Measurements from ENCODE around the gene TNK2.

Gene TNK2

DNA sequence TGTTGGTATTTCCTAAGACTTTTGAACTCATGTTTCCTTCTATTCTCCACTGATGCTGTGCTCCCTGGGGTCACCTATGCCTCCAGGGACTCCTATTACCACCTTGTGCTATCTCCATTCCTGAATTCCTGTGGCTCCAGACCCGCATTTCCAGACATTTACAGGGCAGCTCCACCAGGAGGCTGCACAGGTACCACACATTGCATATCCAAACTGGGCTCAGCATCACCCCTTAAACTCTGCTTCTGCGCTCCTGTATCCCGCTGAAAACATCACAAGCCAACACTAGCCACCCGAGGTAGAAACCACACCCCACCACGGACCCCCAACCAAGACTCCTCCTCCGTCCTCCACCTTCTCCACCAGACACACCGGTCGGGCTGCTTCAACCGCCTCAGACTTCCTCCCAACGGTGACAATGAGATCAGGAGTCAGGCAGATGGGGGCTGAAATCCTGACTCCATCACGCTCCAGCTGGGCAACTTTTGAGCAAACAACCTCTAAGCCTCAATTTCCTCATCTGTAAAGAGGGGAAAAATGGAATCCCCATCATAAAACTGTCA lies 10.4 kb downstream of the TNK2 start:
- no peak for DNase-seq

DNA sequence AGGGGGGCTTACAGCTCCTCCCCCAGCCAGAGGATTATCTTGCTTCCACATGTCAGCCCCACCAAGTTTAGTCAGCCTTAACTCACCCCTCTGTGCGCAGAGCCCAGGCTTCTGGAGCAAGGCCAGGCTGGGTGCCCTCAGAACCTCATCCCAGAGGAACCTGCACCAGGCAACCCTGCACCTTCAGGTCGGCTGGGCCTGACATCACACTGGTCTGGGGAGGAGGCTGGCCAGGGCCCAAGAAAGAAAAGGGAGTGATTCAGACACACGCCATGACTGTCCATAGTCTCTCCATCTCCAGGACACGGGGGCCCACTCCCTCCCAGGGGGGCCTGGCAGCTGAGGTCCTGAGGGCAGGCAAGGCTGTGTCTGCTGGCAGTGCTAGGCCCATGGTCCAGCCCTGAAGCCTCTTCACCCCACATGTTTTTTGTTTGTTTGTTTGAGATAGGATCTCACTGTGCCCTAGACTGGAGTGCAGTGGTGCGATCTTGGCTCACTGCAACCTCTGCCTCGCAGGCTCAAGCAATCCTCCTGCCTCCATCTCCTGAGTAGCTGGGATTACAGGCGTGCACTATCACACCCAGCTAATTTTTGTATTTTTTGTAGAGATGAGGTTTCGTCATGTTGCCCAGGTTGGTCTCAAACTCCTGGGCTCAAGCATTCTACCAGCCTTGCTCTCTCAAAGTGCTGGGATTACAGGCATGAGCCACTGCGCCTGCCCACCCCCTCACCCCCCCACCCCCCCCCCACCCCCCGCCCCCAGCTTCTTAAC lies 11.1 kb downstream of the TNK2 start:
- DNase-seq, result peak; percentile 82

DNA sequence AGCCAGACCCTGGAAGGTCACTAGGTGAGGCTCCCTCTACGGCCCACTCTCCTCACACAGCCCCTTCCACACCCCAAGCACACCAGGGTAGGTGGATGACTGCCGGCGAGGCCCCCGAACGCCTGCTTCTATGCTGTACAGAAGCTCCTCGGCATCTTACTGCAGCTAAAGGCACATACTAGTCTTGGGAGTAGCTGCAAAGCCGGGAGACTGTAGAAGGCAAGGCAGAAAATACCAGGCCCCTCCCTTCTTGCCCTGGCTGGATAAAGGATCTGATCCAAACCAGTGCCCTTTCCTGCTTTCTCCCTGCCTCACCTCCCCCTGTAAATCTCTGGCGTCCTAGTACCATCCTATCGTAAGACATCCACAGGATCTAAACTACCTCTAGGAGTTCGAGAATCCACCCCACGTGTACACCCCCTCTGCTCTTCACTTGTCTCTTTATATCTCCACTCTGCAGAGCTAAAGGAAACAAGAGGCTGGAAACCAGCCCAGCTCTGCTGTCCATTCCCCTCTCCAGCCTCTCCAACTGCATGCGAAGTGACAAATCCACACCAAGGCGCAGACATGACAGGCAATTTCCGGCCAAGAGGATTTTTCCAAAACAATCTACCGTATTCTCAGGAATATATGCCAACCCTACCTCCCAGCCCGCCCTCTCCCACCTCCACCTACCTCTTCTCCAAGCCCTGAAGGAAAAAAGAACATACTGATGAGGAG lies 11.8 kb downstream of the TNK2 start:
- peak; percentile 83 for DNase-seq

DNA sequence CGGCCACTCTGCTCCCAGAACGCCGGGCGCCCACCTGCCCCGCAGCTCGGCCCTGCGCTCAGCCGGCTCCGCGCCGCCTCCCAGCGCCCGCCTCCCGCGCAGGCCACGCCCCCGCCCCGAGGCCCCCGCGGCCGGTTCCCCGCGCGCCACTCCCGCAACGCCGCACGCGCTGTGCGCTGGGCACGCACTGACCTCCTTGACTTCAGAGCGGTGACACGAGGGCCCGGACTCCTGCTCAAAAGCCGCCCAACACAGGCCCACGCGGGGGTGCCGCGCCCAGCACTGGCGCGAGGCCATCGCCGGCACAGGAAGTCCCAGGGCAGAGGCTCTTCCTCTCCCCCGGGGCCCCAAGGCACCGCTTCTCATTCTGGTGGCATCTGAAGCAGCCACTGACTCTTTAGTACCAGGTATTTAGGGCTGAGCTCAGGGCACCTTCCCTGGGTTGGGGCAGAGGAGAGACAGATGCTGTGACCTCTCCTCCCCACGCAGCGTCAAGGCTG lies 12.4 kb downstream of the TNK2 start:
- DNase-seq, result peak; percentile 66

DNA sequence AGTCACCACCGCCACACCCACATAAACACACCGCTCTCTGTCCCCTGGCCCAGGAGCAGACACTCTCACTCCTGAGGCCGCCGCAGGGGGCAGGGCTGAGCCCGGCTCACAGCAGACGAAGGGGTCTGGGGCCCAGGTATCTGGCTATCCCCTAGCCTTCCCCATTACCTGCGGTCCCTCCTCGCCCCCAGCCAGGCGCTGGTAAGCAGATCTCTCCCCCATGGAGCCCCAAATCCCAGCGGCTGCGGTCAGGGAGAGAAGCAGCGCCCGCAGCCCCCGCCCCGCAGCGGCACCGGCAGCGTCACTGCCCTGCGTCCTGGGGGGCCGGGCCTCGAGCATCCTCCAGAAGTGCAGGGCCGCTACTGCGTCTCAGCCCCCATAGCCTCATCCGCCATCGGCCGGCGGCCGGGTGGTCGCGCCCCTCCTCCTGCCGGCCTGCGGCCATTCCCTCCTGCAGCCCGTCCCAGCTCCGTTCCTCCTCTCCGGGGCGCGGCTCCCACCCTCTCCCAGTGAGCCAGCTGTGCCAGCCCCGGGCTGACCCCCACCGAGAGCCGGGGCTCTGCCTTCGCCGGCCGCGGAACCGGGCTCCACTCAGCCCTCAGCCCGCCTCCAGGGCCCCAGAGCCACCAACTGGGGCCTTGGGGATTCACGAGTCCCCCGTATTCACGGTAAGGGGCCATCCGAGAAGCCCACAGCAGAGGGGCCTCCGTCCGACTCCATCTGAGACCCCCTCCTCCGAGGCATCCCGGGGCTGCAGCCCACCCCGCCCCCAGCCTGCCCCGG lies 13.1 kb downstream of the TNK2 start:
- DNase-seq, result peak; percentile 61

DNA sequence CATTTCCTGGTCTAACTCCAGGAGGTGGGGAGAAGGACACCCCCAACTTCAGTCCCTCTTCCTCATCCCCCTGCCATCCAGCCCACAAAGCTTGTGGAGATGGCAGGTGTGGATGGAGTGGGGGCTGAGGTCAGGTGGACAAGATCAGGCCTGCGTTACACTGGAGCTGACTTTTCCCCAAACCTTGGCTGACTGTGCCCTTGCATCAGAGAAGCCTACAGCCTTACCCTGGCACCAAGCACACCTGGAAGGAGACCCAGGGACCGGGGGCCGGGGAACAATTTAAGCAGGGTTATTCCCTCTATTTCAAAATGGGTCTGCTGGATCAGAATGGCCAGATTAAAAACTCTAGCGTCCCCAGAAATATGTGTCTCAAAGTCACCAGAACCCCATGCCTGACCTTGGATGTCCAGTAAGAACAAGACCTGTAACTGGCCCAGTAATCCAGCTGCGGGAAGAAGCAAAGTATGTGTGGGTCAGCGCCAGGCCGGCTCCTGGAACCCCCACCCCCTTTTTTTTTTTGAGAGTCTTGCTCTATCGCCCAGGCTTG lies 14.4 kb downstream of the TNK2 start:
- DNase-seq, result no peak

- DNase-seq, result no peak
Measured at GRCh38 chr3:195893516-195893915, 14.8 kb downstream of the TNK2 start.

GRCh38 chr3:195893044-195893395 lies 15.3 kb downstream of the TNK2 start:
- DNase-seq, result no peak

- DNase-seq, result peak; percentile 48
Measured at GRCh38 chr3:195892105-195893043, 16.0 kb downstream of the TNK2 start.

DNA sequence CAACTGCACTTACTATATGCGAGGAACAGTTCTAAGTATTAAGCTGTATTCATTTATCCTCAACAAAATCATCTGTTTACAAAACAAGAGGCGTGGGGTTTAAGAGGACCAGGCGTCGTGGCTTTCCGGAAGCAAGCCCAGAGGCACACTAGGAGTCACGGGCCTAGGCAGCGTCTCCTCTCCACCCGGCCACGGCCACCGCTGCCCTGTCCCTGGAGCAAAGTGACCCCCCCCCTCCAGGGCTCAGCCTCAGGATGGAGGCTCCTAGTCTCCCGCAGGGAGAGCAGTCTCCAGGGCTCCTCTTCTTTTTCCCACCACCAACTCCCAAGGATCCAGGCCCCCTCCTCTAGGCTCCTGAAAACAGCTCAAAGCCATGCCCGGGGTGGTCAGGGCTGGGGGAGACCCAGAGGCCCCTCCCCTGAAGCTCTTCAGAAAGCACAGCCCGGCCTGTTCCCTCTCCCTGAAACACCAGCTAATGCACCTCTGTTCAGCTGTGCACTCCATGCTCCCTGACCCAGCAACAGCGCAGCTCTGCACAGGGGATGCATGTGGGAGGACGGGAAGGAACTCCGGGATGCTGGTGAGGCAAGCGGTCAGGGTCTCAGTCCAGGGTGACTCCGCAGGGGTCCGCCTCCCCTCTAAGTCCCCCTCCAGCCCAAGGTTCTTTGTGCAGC lies 16.8 kb downstream of the TNK2 start:
- no peak for DNase-seq

DNA sequence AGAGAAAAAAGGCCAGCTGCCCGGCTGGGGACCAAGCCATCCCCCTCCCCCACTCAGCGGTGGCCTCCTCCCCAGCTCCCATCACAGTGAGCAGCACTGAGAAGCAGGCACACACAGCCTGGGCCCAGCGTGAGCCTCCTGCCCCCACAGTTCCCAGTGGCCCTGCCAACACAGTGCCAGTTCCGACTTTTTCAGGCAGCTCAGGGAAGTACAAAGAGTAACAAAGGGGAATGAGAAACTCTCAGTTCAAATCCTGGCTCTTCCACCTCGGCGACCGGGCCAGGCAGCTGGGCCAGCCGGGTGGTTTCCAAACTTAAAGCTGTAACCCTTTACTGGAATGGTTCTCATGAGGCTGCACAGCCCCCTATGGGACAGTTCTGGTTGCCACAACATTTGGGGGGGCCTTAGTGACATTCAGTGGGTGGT lies 18.5 kb downstream of the TNK2 start:
- DNase-seq, result no peak

- DNase-seq, result no peak
Measured at GRCh38 chr3:195888981-195889869, 19.1 kb downstream of the TNK2 start.

- no peak for DNase-seq
Measured at GRCh38 chr3:195888311-195888761, 20.0 kb downstream of the TNK2 start.

DNA sequence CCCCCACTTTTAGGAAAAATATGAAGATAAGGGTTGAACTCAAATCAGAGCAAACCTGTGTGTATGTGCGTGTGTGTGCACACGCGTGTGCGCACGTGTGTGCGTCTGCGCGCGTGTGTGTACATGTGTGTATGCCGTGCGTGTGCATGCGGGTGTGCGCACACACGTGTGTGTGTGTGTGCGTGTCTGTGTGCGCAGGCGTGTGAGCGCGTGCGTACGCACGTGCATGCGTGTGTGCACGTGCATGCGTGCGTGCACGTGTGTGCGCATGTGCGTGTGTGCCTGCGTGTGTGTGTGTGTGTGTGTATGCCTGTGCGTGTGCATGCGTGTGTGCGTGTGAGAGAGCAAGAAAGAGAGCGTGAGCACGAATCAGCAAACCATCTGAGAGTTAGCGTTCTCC lies 20.7 kb downstream of the TNK2 start:
- no peak for DNase-seq

DNA sequence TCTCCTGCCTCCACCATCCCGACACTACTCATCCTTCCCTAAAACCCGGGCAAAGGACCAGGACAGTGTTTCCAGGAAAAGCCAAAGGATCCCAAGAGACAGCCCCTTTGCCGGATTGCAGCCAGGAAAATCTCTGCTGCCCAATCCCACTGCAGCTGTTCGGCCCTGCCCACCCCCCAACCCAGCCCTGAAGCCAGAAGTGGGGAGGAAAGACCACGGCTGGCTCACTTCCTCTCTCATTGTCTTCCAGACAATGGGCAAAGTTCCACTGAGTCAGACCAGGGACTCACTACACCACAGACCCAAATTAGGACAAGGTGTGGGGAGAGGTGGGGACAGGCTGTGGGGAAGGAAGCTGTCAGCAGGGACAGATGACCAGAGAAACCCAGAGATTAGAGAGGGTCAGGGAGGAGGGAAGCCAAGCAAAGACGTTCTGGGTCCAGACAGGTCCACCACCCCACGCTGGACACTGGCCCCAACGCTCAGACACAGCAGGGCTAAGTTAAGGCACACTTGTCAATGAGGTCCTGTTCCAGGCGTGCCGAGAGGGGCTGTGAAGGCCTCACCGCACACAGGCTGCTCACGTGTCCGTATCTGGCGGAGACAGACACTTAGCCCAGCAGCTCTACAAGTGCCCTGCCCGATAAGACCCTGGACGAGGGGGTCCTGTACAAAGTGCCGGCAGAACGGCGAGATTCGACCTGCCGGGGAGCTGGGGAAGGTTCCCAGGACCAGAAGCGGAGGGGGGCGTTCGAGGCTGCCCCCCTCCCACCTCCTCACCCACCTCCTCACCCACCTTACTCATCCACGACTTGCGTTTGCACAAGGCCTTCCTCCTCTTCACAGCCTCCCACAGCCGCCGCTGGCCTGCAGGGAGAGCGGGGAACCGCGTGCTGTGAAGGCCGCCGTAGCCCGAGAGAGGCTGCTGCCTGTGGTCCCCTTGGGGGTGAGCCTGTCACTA lies 21.9 kb downstream of the TNK2 start:
- no peak for DNase-seq

- no peak for DNase-seq
Measured at GRCh38 chr3:195885036-195885891, 23.1 kb downstream of the TNK2 start.

GRCh38 chr3:195884691-195885035 lies 23.7 kb downstream of the TNK2 start:
- no peak for DNase-seq

DNA sequence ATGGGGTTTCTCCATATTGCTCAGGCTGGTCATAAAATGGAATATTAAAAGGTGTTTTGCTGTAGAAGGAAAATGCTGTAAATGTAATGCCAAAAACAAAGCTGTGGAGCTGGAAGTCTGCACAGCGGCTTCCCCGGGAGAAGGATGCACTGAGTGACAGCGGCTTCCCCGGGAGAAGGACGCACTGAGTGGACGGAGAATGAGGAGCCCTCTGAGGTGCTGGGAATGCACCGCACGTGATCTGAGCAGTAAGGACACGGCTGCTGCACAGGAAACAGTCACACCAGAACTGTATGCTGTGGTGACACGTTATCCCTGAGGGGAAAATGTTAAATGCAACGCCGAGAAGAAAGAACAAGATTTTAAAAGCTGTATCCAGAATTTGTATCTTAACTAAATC lies 24.6 kb downstream of the TNK2 start:
- DNase-seq, result no peak

Data from EL (cell line).